Activated T-cell treated with anti-CD3 and anti-CD28 coated beads for 24 hours (primary cell): ENCODE measurements around the gene SLC6A13.
"Not testable (repeated sequence)": the region's sequence is repeated elsewhere in the genome, so short reads cannot be mapped to it uniquely, and the experiment has no call there.

ENCODE experiments used
- DNase-seq: peaks from one replicate; pipeline ENCODE4 v3.0.0-alpha.2; 2020; ENCODE audit warnings: low read depth

Gene SLC6A13

GRCh38 chr12:197911-198695 lies 64.5 kb downstream of the SLC6A13 start:
- no peak for DNase-seq

- DNase-seq, result no peak
Measured at GRCh38 chr12:197347-197746, 65.3 kb downstream of the SLC6A13 start.

- no peak for DNase-seq
Measured at GRCh38 chr12:196436-196835, 66.2 kb downstream of the SLC6A13 start.

- DNase-seq, result no peak
Measured at GRCh38 chr12:195951-196350, 66.7 kb downstream of the SLC6A13 start.

- DNase-seq, result no peak
Measured at GRCh38 chr12:195156-195555, 67.5 kb downstream of the SLC6A13 start.

- DNase-seq, result no peak
Measured at GRCh38 chr12:194276-194675, 68.4 kb downstream of the SLC6A13 start.

GRCh38 chr12:193261-193660 lies 69.4 kb downstream of the SLC6A13 start:
- DNase-seq, result no peak

- no peak for DNase-seq
Measured at GRCh38 chr12:191541-191940, 71.1 kb downstream of the SLC6A13 start.

GRCh38 chr12:190881-191280 lies 71.8 kb downstream of the SLC6A13 start:
- no peak for DNase-seq

GRCh38 chr12:189622-189962 lies 73.0 kb downstream of the SLC6A13 start:
- no peak for DNase-seq

- DNase-seq, result peak; percentile 4
Measured at GRCh38 chr12:188910-189621, 73.6 kb downstream of the SLC6A13 start.

- not testable (repeated sequence) for DNase-seq
Measured at GRCh38 chr12:187986-188909, 74.4 kb downstream of the SLC6A13 start.

- DNase-seq, result no peak
Measured at GRCh38 chr12:186006-186625, 76.5 kb downstream of the SLC6A13 start.

GRCh38 chr12:185576-185955 lies 77.1 kb downstream of the SLC6A13 start:
- DNase-seq, result no peak

GRCh38 chr12:184811-185575 lies 77.6 kb downstream of the SLC6A13 start:
- no peak for DNase-seq

- DNase-seq, result no peak
Measured at GRCh38 chr12:182381-182892, 80.2 kb downstream of the SLC6A13 start.

- DNase-seq, result no peak
Measured at GRCh38 chr12:181921-182320, 80.7 kb downstream of the SLC6A13 start.

- no peak for DNase-seq
Measured at GRCh38 chr12:180445-180844, 82.2 kb downstream of the SLC6A13 start.

GRCh38 chr12:179885-180284 lies 82.8 kb downstream of the SLC6A13 start:
- DNase-seq, result no peak

- no peak for DNase-seq
Measured at GRCh38 chr12:179131-179884, 83.3 kb downstream of the SLC6A13 start.

- DNase-seq, result no peak
Measured at GRCh38 chr12:178829-179109, 83.9 kb downstream of the SLC6A13 start.
